HEK293T (cell line): ENCODE results near the gene HBZ.
"Not testable (repeated sequence)": the region's sequence is repeated elsewhere in the genome, so short reads cannot be mapped to it uniquely, and the experiment has no call there.

Experiments used
- BHLHE40 ChIP-seq: fragments of 450-650 bp; IDR thresholded peaks from 2 replicates; pipeline ENCODE4 v1.6.1; 2016; ENCODE audit warnings: mild to moderate bottlenecking, moderate library complexity, borderline replicate concordance
- ELF4 ChIP-seq: fragments of 450-650 bp; IDR thresholded peaks from 2 replicates; pipeline ENCODE4 v1.6.1; 2017; ENCODE audit warnings: antibody characterized with exemption
- FOXA1 ChIP-seq: fragments of 450-650 bp; IDR thresholded peaks from 2 replicates; pipeline ENCODE4 v1.6.1; 2016; ENCODE audit warnings: mild to moderate bottlenecking
- FOXK2 ChIP-seq: fragments of 450-650 bp; IDR thresholded peaks from 2 replicates; pipeline ENCODE4 v1.6.1; 2016; ENCODE audit warnings: mild to moderate bottlenecking
- FOXM1 ChIP-seq: fragments of 450-650 bp; IDR thresholded peaks from 2 replicates; pipeline ENCODE4 v1.6.1; 2017; ENCODE audit warnings: mild to moderate bottlenecking, borderline replicate concordance
- HDGF ChIP-seq: fragments of 450-650 bp; IDR thresholded peaks from 2 replicates; pipeline ENCODE4 v1.6.1; 2017; ENCODE audit warnings: antibody characterized with exemption, borderline replicate concordance
- L3MBTL2 ChIP-seq: fragments of 450-650 bp; conservative IDR thresholded peaks from 2 replicates; pipeline ENCODE4 v1.6.1; 2016; ENCODE audit warnings: mild to moderate bottlenecking
- SP1 ChIP-seq: fragments of 450-650 bp; IDR thresholded peaks from 2 replicates; pipeline ENCODE4 v1.6.1; 2017
- SUZ12 ChIP-seq: fragments of 450-650 bp; IDR thresholded peaks from 2 replicates; pipeline ENCODE4 v1.6.1; 2016; ENCODE audit warnings: mild to moderate bottlenecking
- TARDBP ChIP-seq: fragments of 450-650 bp; IDR thresholded peaks from 2 replicates; pipeline ENCODE4 v1.6.1; 2016
- ZNF384 ChIP-seq: fragments of 450-650 bp; IDR thresholded peaks from 2 replicates; pipeline ENCODE4 v1.6.1; 2016
- TF ChIP-seq, protein P1 (sequence below): fragments of 450-650 bp; IDR thresholded peaks from 2 replicates; pipeline ENCODE4 v1.6.1; 2016

DNA sequence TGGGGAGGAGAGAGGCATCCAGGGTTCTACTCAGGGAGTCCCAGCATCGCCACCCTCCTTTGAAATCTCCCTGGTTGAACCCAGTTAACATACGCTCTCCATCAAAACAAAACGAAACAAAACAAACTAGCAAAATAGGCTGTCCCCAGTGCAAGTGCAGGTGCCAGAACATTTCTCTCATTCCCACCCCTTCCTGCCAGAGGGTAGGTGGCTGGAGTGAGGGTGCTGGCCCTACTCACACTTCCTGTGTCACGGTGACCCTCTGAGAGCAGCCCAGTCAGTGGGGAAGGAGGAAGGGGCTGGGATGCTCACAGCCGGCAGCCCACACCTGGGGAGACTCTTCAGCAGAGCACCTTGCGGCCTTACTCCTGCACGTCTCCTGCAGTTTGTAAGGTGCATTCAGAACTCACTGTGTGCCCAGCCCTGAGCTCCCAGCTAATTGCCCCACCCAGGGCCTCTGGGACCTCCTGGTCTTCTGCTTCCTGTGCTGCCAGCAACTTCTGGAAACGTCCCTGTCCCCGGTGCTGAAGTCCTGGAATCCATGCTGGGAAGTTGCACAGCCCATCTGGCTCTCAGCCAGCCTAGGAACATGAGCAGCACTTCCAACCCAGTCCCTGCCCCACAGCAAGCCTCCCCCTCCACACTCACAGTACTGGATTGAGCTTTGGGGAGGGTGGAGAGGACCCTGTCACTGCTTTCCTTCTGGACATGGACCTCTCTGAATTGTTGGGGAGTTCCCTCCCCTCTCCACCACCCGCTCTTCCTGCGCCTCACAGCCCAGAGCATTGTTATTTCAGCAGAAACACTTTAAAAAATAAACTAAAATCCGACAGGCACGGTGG, 21.7 kb downstream of the HBZ start:
- TF ChIP-seq BHLHE40, SUZ12, FOXM1, ZNF384, ELF4, SP1, L3MBTL2, FOXA1, FOXK2, HDGF, TARDBP: not testable (repeated sequence)
- TF ChIP-seq, protein P1, sequence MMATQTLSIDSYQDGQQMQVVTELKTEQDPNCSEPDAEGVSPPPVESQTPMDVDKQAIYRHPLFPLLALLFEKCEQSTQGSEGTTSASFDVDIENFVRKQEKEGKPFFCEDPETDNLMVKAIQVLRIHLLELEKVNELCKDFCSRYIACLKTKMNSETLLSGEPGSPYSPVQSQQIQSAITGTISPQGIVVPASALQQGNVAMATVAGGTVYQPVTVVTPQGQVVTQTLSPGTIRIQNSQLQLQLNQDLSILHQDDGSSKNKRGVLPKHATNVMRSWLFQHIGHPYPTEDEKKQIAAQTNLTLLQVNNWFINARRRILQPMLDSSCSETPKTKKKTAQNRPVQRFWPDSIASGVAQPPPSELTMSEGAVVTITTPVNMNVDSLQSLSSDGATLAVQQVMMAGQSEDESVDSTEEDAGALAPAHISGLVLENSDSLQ, result not testable (repeated sequence)
